HG03064 (cell line): ENCODE results near the gene C4orf50.

Experiments
- ATAC-seq: cut with Tn5 transposase; IDR thresholded peaks from one replicate; pipeline ENCODE4 v1.9.1; 2021; ENCODE audit warnings: low read depth; ENCODE audit not compliant: unreplicated experiment

Gene C4orf50

DNA sequence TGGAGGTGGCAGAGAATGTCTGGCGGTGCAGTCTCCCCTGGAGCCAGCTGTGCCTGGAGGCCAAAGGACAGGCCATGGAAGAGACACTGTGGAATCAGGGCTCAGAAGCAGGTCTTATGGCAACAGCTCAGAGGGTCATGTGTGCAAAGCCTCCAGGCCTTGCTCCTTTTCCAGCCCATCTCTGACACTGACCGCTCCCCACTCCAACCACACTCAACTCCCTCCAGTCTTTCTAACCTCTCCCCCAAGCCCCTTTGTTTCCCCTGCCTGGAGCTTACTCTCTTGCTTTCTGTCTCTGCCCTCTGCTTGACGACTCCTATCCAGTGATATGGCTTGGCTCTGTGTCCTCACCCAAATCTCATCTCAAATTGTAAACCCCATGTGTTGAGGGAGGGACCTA, 91.1 kb downstream of the C4orf50 start:
- no peak for ATAC-seq

- ATAC-seq: no peak
These were observed 91.6 kb downstream of the C4orf50 start for GRCh38 chr4:5926598-5926997.

GRCh38 chr4:5925419-5926200, 92.6 kb downstream of the C4orf50 start:
- no peak for ATAC-seq

DNA sequence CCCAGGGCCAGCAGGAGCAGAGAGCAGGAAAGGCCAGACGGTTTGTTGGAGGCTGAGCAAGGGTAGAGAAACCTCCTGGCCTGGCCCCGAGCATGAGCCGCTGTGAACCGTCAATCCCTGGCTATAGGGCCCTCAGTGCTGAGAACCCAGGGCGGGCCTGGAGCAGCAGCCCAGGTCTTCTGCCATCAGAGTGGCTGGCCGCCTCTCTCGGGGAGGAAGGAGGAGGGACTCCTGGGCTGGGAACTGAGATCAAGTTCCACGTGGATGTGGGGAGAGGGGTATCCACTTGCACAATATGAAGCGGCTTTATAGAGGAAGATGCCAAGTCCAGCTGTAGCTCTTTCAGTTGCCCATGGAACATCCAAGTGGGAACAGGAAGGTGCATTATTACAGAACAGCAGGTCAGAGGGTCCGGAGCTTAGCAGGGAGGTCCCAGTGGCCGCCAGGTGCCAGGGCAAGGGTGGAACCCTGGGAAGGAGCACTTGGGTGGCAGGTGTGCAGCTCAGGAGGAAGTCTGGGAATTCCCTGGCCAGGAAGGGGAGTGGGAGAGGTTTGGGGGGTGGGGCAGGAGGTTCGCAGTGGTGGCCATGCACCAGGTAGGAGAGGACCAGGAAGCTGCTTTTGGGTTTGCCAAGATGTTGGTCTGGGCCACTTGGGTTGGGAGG, 93.6 kb downstream of the C4orf50 start:
- ATAC-seq: no peak

DNA sequence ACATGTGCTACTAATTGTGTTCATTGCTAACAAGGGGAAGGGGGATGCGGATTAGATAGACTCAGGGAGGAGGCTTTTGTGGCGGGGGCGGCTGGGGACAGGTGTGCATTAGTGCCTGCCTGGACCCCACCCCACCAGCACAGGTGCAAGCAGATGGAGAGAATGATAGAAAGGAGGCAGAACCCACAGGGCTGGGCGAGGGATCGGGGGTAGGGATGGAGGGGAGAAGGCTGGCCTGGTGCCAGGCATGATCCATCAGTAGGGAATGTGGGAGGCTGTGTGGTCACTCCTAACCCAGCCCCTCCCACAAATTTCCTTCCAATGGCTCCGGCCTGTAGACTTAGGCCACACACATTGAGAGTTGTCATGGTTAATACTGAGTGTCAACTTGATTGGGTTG, 94.9 kb downstream of the C4orf50 start:
- no peak for ATAC-seq

DNA sequence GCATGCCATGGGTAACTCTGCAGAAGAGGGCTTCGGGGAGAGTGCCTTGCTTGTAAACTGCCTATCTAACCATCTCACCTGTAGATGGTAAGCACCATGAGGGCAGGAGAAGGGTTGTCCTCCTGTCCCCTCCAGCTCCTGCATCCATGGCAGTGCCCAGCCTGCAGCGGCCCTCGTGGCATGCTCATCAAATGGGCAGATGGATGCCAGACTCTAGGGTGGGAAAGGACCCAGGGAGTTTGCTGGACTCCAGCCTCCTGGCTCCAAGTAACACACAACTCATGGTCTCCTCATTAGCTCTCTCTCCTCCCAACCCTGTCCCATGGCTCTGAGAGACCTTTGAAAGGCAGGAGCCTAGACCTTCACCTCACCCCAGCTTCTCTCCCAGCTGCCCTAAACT, 95.7 kb downstream of the C4orf50 start:
- no peak for ATAC-seq

GRCh38 chr4:5921981-5922380, 96.2 kb downstream of the C4orf50 start:
- no peak for ATAC-seq

- ATAC-seq: no peak
These were observed 96.9 kb downstream of the C4orf50 start for GRCh38 chr4:5921101-5921980.

DNA sequence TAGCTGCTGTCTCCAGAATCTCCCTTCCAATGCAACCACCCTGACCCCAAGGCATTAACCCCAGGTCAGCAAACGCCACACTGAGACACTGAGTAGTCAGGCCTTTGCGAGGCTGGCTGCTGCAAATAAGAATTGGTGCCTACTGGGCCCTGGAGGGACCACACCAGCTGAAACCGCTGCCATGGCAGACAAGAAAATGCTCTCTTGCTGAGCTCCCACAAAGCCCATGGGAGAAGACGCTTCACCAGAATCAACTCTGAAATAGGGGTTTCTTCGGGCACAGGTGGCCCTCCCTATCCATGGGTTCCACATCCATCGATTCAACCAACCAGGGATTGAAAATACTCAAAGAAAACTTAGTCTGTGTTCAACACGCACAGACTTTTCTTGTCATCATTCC, 98.7 kb downstream of the C4orf50 start:
- no peak for ATAC-seq

DNA sequence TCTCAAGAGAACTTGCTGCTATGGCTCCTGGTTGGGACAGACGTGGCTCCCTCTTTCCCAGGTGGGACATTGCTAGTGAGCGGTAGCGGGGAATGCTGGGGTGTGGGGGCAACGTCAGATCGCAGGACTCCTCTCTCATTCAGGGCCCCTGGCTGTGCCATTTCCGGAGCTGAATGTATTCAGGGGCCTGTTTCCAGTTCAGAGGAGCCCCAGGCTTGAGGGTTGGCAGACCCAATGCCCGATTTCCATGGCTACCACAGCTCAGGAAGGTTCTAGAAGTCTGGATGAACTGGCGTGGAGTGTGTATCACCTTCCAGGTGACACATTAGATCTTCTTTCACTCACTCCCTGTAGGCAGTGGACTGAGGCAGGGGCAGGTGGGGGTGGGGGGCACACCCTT, 99.2 kb downstream of the C4orf50 start:
- ATAC-seq: no peak

- no peak for ATAC-seq
These were observed 99.8 kb downstream of the C4orf50 start for GRCh38 chr4:5918331-5918985.

DNA sequence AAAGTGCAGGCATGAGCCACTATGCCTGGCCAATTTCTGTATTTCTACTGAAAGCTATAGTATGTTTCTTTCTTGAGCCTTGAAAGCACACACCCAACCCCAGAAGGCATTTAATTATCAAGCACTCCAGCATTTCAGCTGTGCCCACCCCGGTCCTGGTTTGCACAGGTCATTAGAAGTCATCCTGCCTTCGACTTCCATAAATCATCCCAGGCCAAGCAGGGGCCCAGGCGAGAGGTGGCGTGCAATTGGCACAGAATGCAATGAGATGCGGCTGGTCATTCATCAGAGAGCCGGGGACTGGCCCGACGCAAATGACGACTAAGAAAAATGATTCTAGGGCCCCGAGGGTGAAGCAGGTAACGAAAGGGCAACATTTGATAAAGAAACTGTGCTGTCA, 100.6 kb downstream of the C4orf50 start:
- no peak for ATAC-seq

DNA sequence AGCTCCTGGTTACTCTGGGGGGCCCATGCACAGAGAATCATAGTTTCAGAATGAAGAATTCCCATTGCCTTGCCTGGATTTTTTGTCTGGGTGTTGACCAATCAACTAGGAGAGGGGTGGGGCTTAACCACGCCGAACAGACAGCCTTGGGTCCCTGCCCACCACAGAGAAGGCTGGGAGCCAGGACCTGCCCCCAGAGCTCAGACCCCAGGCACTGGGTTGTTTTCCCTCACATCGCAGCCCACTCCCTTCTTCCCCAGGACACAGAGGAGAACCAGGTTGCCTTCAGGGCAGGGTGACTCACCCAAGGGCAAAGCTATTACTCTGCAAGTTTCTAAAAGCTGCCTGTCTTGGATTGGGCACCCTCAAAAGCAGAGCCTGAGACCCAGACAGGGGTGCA, 102.0 kb downstream of the C4orf50 start:
- no peak for ATAC-seq

DNA sequence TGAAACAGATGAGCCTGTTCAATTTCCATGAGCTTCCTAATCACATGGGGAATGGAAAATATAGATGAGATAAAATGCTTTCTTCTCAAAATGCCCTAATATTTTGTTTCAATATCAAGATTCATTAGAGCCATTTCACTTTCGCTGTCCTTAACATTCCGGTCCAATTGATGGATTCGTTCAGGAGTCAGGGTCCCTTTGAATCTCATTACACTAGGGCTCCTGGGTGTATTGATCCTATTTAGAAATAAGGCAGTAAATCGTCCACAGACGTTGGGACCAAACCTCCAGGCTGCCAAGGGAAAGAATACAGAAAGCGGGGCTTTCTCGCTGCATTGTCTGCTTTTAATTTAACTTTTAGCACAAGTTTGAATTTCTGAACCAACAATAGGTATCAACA, 104.8 kb downstream of the C4orf50 start:
- no peak for ATAC-seq

DNA sequence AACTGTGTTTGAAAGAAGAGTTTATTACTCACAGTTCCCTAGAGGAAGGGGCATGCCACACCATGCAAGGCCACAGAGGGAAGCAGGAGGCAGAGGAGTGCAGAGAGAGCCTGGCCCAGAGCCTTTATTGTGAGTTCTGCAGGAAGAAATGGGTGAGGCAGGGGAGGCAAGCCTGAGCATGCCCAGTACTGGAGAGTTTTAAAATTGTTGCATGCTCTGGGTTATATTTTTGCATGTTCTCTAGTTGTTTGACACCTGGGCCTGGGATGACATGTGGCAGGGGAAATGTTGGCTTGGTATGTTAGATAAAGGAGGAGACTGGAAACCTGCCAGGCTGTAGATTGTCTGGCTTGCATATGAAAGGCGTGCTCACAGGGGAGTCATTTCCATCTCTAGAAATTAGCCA, 105.6 kb downstream of the C4orf50 start:
- no peak for ATAC-seq

DNA sequence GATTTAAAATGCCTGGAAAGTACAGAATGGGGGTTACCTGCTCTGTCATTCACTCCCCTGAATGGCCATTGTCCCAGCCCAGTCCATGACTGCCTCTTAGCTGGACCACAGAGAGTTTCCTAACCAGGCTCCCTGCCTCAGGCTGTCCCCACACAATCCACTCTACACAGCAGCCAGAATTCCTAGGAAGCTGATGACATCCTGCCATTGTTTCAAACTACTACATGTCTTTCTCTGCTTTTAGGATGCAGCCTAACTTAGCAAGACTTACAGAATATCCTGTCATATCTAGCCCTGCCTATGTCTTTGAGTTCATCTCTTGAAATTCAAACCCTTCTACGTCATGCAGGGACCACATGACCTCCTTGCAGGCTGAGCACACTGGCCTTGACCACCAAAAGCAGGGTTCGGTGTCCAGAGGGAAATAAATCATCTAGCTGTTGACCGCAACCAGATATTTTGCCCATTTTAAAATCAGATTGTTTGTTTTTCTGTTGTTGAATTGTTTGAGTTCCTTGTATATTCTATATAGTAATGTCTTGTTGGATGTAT, 109.3 kb downstream of the C4orf50 start:
- no peak for ATAC-seq

DNA sequence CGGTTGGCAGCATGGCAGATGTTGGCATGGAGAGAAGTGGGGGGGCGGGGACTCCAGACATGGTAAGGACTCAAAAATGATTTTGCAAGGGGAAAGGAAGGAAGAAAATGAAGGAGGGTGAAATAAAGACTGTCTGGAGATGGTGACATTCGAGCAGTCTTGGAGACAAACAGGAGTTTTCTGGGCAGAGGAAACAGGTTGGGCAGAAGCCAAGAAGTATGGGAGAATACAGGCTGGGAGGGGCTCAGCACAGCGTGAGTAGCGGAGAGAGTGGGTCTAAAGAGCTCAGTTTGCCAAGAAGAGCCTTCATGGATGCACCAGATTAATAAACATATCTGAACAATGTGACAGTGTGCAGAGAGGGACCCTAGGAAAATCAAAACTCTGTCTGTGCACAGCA, 112.0 kb downstream of the C4orf50 start:
- no peak for ATAC-seq

DNA sequence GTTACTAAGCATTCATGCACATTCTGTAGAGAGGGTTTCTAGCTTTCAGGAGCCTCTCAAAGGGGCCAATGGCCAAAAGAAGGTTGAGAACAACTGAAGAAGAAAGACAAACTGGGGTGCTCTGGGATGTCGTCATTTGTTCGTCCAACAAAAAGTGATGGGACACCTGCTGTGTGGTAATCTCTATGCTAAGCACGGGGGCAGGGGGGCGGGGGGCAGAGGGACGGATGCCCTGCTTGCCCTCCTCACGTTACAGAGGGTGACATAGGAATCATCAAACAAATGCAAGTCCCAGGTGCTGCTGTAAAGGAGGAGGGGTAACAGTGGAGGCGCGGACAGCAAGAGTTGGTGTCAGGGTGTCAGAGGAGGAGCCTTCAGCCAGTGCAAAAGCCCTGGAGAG, 112.5 kb downstream of the C4orf50 start:
- ATAC-seq: no peak

GRCh38 chr4:5900844-5901243, 117.4 kb downstream of the C4orf50 start:
- ATAC-seq: no peak

- ATAC-seq: no peak
These were observed 118.3 kb downstream of the C4orf50 start for GRCh38 chr4:5899881-5900280.

- no peak for ATAC-seq
These were observed 118.8 kb downstream of the C4orf50 start for GRCh38 chr4:5899396-5899795.
